Suprapubic skin (tissue), 4 donors: ENCODE results near the gene KITLG.

Experiments used
- EP300 ChIP-seq: sonication (generic); formaldehyde crosslinking; IDR thresholded peaks from one replicate; pipeline ENCODE4 v1.6.1; 2017; ENCODE audit warnings: antibody characterized with exemption
- POLR2AphosphoS5 ChIP-seq, 3 donors: sonication (generic); formaldehyde crosslinking; IDR thresholded peaks; one replicate each; pipeline ENCODE4 v1.6.1; 2017; ENCODE audit warnings: antibody characterized with exemption in 3 of 3
- TF ChIP-seq, protein P1 (sequence below), 2 donors: fragments of 200-600 bp in 1 of 2; fragments of 450-650 bp in 1 of 2; sonication (generic) in 1 of 2; IDR thresholded peaks; one replicate each; pipeline ENCODE4 v1.5.1; 2016 to 2019; ENCODE audit warnings: antibody characterized with exemption in 2 of 2, mild to moderate bottlenecking in 1 of 2, moderate library complexity in 1 of 2

DNA sequence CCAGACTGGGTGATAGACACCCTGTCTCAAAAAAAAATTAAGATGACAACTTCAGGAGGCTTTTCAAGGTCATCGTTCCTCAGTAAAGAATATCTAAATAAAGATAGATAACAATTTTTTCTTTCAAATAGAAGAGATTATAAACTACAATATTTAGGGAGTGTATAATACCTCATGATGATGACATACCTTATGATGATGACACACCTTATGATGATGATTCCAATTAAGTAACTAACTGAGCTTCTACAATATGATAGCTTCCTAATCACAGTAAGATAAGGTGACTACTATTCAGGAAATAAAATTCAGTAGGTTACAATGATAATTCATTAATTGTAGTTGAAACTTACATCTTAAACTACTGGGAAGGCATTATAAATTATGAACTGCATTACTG is 40.4 kb downstream of the KITLG start:
- TF ChIP-seq, protein P1, sequence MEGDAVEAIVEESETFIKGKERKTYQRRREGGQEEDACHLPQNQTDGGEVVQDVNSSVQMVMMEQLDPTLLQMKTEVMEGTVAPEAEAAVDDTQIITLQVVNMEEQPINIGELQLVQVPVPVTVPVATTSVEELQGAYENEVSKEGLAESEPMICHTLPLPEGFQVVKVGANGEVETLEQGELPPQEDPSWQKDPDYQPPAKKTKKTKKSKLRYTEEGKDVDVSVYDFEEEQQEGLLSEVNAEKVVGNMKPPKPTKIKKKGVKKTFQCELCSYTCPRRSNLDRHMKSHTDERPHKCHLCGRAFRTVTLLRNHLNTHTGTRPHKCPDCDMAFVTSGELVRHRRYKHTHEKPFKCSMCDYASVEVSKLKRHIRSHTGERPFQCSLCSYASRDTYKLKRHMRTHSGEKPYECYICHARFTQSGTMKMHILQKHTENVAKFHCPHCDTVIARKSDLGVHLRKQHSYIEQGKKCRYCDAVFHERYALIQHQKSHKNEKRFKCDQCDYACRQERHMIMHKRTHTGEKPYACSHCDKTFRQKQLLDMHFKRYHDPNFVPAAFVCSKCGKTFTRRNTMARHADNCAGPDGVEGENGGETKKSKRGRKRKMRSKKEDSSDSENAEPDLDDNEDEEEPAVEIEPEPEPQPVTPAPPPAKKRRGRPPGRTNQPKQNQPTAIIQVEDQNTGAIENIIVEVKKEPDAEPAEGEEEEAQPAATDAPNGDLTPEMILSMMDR (IDR thresholded peaks at IDR 0.05): no peak
- TF ChIP-seq POLR2AphosphoS5 (IDR thresholded peaks at IDR 0.05) (no peak), EP300 (no peak)
